HepG2 (cell line): ENCODE measurements around the gene NXPH1. TPM values are rescaled to one million over a fixed set of nuclear protein-coding genes. Genes with fewer than 3 reads are reported as not detected.

ENCODE experiments used
- BCL6 ChIP-seq: IDR thresholded peaks from 2 replicates; pipeline ENCODE4 v1.6.1; 2016; ENCODE audit warnings: missing genetic modification reagents, missing compliant biosample characterization
- DNMT3B ChIP-seq: conservative IDR thresholded peaks from 2 replicates; pipeline ENCODE4 v1.6.1; 2016; ENCODE audit warnings: missing biosample characterization, control low read depth
- ERF ChIP-seq: IDR thresholded peaks from 2 replicates; pipeline ENCODE4 v1.6.1; 2018; ENCODE audit warnings: missing biosample characterization, missing genetic modification reagents
- FOXP1 ChIP-seq, 2 experiments: fragments of 450-650 bp in 1 of 2; IDR thresholded peaks; 2 replicates each; pipeline ENCODE4 v1.6.1; 2017 to 2018; ENCODE audit warnings: antibody characterized with exemption in 1 of 2
- HNRNPL ChIP-seq: fragments of 200-400 bp; formaldehyde crosslinking; IDR thresholded peaks from 2 replicates; pipeline ENCODE4 v1.6.1; 2017; ENCODE audit warnings: mild to moderate bottlenecking, low read depth, low read length
- MTF2 ChIP-seq: sonication (generic); formaldehyde crosslinking; IDR thresholded peaks from 2 replicates; pipeline ENCODE4 v1.5.0; 2020; ENCODE audit warnings: missing genetic modification reagents, borderline replicate concordance
- SMYD3 ChIP-seq: sonication (generic); formaldehyde crosslinking; IDR thresholded peaks from 2 replicates; pipeline ENCODE4 v1.8.1; 2023; ENCODE audit warnings: mild to moderate bottlenecking, missing genetic modification reagents
- SOX5 ChIP-seq: IDR thresholded peaks from 2 replicates; pipeline ENCODE4 v1.6.1; 2016; ENCODE audit warnings: borderline replicate concordance
- STAT5B ChIP-seq: sonication (generic); formaldehyde crosslinking; IDR thresholded peaks from 2 replicates; pipeline ENCODE4 v1.4.0; 2020; ENCODE audit warnings: missing genetic modification reagents
- XRCC5 ChIP-seq: fragments of 200-400 bp; formaldehyde crosslinking; optimal IDR thresholded peaks from 2 replicates; pipeline ENCODE3; 2017; ENCODE audit warnings: mild to moderate bottlenecking, low read length
- ZBTB3 ChIP-seq: sonication (generic); formaldehyde crosslinking; IDR thresholded peaks from 2 replicates; pipeline ENCODE4 v1.4.0; 2020; ENCODE audit warnings: low read depth, mild to moderate bottlenecking, moderate library complexity, missing genetic modification reagents, borderline replicate concordance
- ZEB1 ChIP-seq: IDR thresholded peaks from 2 replicates; pipeline ENCODE4 v1.6.1; 2012; ENCODE audit warnings: mild to moderate bottlenecking, low read depth, inconsistent platforms; ENCODE audit not compliant: insufficient replicate concordance
- ZNF33A ChIP-seq: sonication (generic); formaldehyde crosslinking; IDR thresholded peaks from 2 replicates; pipeline ENCODE4 v1.5.1; 2020; ENCODE audit warnings: missing genetic modification reagents, mild to moderate bottlenecking, moderate library complexity, borderline replicate concordance
- polyA plus RNA-seq, 8 experiments: library from polyadenylated mRNA; depleted of rRNA in 3 of 8; stranded (reverse) in 7 of 8; unstranded in 1 of 8; fragments of >200 nt; fragmentation: Illumina TruSeq in 4 of 8; extraction: Trizol in 4 of 8; gene quantifications; 2 replicates each; pipeline versions ENCODE4 v1.2.1 to v1.2.3, GENCODE V29; 2011 to 2016; ENCODE audit warnings: low read depth in 4 of 8, missing spikeins in 1 of 8, mixed read lengths in 1 of 8; ENCODE audit not compliant: insufficient read depth in 1 of 8
- total RNA-seq, 5 experiments: library from RNA; depleted of rRNA; stranded (reverse); fragments of >200 nt; fragmentation: Illumina TruSeq; extraction: Trizol; gene quantifications; 2 replicates each; pipeline ENCODE4 v1.2.3, GENCODE V29; 2016; ENCODE audit warnings: low read depth in 1 of 5
- TF ChIP-seq, protein P1 (sequence below): fragments of 450-650 bp; IDR thresholded peaks from 2 replicates; pipeline ENCODE4 v1.6.1; 2017; ENCODE audit warnings: mild to moderate bottlenecking
- TF ChIP-seq, protein P2 (sequence below): sonication (generic); formaldehyde crosslinking; conservative IDR thresholded peaks from 2 replicates; pipeline ENCODE4 v1.4.0; 2020; ENCODE audit warnings: mild to moderate bottlenecking, missing genetic modification reagents, moderate library complexity
- TF ChIP-seq, protein P3 (sequence below), 2 experiments: IDR thresholded peaks; 2 replicates each; pipeline ENCODE4 v1.6.1; 2011 to 2012; ENCODE audit warnings: low read length in 2 of 2, borderline replicate concordance in 1 of 2, low read depth in 1 of 2, mild to moderate bottlenecking in 1 of 2, moderate library complexity in 1 of 2
- TF ChIP-seq, protein P4 (sequence below): IDR thresholded peaks from 2 replicates; pipeline ENCODE4 v1.6.1; 2018; ENCODE audit warnings: missing genetic modification reagents, mild to moderate bottlenecking, missing compliant biosample characterization
- TF ChIP-seq, protein P5 (sequence below): sonication (generic); formaldehyde crosslinking; IDR thresholded peaks from 2 replicates; pipeline ENCODE4 v1.5.0; 2020; ENCODE audit warnings: mild to moderate bottlenecking, missing genetic modification reagents, moderate library complexity

NXPH1 gene
- total and polyA plus RNA-seq, 2 of the 13 experiments (the other 11 are each of a cell fraction or from before 2014, with no cell fraction given): not detected

DNA sequence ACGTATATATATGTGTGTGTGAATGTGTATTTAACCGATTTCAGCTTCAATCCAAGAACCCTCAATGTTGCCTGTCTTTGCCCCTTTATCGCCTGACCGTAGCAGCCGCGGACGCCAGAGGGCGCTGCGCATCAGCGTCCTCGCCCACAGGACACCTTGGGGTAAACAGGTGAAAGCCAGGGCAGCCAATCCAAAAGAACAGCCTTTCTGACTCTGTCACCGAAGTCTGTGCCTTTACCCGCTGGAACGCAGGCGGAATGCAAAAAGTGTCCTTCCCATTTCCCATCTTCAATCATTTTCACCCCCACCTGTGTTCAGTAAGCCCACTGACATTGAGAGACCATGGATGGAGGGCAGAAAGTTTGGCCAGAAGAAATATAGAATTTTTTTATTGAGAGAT lies 3.6 kb downstream of the NXPH1 start (continued):
- TF ChIP-seq, protein P1, sequence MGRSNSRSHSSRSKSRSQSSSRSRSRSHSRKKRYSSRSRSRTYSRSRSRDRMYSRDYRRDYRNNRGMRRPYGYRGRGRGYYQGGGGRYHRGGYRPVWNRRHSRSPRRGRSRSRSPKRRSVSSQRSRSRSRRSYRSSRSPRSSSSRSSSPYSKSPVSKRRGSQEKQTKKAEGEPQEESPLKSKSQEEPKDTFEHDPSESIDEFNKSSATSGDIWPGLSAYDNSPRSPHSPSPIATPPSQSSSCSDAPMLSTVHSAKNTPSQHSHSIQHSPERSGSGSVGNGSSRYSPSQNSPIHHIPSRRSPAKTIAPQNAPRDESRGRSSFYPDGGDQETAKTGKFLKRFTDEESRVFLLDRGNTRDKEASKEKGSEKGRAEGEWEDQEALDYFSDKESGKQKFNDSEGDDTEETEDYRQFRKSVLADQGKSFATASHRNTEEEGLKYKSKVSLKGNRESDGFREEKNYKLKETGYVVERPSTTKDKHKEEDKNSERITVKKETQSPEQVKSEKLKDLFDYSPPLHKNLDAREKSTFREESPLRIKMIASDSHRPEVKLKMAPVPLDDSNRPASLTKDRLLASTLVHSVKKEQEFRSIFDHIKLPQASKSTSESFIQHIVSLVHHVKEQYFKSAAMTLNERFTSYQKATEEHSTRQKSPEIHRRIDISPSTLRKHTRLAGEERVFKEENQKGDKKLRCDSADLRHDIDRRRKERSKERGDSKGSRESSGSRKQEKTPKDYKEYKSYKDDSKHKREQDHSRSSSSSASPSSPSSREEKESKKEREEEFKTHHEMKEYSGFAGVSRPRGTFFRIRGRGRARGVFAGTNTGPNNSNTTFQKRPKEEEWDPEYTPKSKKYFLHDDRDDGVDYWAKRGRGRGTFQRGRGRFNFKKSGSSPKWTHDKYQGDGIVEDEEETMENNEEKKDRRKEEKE: no peak
- TF ChIP-seq SMYD3 (no peak), MTF2 (no peak), ZNF33A (no peak), DNMT3B (CRISPR knock-in tag) (no peak), ZEB1 (no peak), ERF (no peak), BCL6 (CRISPR knock-in tag) (no peak), XRCC5 (no peak), ZBTB3 (no peak), HNRNPL (no peak), SOX5 (CRISPR knock-in tag) (no peak), STAT5B (CRISPR knock-in tag) (no peak), FOXP1 (IDR thresholded peaks at IDR 0.05) (no peak), FOXP1 (CRISPR knock-in tag; IDR thresholded peaks at IDR 0.05) (0 out of 2 replicates have a peak, but pooled peaks have one; percentile 36)
- TF ChIP-seq, protein P2, sequence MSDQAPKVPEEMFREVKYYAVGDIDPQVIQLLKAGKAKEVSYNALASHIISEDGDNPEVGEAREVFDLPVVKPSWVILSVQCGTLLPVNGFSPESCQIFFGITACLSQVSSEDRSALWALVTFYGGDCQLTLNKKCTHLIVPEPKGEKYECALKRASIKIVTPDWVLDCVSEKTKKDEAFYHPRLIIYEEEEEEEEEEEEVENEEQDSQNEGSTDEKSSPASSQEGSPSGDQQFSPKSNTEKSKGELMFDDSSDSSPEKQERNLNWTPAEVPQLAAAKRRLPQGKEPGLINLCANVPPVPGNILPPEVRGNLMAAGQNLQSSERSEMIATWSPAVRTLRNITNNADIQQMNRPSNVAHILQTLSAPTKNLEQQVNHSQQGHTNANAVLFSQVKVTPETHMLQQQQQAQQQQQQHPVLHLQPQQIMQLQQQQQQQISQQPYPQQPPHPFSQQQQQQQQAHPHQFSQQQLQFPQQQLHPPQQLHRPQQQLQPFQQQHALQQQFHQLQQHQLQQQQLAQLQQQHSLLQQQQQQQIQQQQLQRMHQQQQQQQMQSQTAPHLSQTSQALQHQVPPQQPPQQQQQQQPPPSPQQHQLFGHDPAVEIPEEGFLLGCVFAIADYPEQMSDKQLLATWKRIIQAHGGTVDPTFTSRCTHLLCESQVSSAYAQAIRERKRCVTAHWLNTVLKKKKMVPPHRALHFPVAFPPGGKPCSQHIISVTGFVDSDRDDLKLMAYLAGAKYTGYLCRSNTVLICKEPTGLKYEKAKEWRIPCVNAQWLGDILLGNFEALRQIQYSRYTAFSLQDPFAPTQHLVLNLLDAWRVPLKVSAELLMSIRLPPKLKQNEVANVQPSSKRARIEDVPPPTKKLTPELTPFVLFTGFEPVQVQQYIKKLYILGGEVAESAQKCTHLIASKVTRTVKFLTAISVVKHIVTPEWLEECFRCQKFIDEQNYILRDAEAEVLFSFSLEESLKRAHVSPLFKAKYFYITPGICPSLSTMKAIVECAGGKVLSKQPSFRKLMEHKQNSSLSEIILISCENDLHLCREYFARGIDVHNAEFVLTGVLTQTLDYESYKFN (CRISPR knock-in tag): no peak
- TF ChIP-seq, protein P3, sequence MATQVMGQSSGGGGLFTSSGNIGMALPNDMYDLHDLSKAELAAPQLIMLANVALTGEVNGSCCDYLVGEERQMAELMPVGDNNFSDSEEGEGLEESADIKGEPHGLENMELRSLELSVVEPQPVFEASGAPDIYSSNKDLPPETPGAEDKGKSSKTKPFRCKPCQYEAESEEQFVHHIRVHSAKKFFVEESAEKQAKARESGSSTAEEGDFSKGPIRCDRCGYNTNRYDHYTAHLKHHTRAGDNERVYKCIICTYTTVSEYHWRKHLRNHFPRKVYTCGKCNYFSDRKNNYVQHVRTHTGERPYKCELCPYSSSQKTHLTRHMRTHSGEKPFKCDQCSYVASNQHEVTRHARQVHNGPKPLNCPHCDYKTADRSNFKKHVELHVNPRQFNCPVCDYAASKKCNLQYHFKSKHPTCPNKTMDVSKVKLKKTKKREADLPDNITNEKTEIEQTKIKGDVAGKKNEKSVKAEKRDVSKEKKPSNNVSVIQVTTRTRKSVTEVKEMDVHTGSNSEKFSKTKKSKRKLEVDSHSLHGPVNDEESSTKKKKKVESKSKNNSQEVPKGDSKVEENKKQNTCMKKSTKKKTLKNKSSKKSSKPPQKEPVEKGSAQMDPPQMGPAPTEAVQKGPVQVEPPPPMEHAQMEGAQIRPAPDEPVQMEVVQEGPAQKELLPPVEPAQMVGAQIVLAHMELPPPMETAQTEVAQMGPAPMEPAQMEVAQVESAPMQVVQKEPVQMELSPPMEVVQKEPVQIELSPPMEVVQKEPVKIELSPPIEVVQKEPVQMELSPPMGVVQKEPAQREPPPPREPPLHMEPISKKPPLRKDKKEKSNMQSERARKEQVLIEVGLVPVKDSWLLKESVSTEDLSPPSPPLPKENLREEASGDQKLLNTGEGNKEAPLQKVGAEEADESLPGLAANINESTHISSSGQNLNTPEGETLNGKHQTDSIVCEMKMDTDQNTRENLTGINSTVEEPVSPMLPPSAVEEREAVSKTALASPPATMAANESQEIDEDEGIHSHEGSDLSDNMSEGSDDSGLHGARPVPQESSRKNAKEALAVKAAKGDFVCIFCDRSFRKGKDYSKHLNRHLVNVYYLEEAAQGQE (IDR thresholded peaks at IDR 0.05; ENCODE audit: borderline replicate concordance in 1 of 2, low read depth in 1 of 2, low read length in 2 of 2): no peak
- TF ChIP-seq, protein P4, sequence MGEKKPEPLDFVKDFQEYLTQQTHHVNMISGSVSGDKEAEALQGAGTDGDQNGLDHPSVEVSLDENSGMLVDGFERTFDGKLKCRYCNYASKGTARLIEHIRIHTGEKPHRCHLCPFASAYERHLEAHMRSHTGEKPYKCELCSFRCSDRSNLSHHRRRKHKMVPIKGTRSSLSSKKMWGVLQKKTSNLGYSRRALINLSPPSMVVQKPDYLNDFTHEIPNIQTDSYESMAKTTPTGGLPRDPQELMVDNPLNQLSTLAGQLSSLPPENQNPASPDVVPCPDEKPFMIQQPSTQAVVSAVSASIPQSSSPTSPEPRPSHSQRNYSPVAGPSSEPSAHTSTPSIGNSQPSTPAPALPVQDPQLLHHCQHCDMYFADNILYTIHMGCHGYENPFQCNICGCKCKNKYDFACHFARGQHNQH (CRISPR knock-in tag): no peak
- TF ChIP-seq, protein P5, sequence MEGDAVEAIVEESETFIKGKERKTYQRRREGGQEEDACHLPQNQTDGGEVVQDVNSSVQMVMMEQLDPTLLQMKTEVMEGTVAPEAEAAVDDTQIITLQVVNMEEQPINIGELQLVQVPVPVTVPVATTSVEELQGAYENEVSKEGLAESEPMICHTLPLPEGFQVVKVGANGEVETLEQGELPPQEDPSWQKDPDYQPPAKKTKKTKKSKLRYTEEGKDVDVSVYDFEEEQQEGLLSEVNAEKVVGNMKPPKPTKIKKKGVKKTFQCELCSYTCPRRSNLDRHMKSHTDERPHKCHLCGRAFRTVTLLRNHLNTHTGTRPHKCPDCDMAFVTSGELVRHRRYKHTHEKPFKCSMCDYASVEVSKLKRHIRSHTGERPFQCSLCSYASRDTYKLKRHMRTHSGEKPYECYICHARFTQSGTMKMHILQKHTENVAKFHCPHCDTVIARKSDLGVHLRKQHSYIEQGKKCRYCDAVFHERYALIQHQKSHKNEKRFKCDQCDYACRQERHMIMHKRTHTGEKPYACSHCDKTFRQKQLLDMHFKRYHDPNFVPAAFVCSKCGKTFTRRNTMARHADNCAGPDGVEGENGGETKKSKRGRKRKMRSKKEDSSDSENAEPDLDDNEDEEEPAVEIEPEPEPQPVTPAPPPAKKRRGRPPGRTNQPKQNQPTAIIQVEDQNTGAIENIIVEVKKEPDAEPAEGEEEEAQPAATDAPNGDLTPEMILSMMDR (CRISPR knock-in tag): peak; percentile 89
